RPMI8226 (cell line): ENCODE measurements around the gene SLC46A2.

Source experiments
- DNase-seq: peaks from one replicate; pipeline ENCODE4 v3.0.0-alpha.2; 2015

SLC46A2 gene

DNA sequence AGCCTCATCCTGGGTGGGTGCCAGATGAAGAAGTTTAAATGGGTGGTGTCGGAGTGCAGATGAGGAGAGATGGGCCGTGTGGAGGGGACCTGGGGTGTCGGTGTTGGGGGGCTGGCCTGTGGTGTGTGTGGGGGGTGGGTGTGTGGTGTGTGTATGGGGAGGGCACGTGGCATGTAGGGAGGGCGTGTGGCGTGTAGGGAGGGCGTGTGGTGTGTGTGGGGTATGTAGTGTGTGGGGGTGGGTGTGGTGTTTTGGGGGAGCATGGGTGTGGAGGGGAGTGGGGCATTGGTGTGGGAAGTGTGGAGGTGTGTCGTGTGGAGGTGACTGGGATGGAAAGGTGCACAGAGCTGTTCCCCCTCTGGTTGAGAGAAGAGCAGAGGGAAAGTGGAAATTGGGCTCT is 34.5 kb downstream of the SLC46A2 start:
- no peak for DNase-seq

DNA sequence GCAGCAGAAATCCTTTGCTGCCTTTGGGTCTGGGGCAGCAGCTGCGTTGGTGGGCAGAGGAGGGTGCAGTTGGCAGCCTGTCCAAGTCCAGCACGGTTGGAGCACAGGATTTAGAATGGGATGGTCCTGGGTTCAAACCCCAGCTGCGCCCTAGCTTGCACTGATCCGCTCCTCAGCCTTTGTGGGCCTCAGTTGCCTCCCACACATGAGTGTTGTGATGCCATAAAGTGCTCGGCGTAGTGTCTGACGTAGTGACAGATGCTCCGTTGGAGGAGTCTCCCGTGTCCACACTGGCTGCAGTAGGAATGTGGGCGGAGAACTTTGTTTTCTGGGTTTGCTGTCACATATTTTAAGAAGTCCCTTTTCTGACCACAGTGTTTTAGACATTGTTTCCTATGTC is 36.0 kb downstream of the SLC46A2 start:
- no peak for DNase-seq

DNA sequence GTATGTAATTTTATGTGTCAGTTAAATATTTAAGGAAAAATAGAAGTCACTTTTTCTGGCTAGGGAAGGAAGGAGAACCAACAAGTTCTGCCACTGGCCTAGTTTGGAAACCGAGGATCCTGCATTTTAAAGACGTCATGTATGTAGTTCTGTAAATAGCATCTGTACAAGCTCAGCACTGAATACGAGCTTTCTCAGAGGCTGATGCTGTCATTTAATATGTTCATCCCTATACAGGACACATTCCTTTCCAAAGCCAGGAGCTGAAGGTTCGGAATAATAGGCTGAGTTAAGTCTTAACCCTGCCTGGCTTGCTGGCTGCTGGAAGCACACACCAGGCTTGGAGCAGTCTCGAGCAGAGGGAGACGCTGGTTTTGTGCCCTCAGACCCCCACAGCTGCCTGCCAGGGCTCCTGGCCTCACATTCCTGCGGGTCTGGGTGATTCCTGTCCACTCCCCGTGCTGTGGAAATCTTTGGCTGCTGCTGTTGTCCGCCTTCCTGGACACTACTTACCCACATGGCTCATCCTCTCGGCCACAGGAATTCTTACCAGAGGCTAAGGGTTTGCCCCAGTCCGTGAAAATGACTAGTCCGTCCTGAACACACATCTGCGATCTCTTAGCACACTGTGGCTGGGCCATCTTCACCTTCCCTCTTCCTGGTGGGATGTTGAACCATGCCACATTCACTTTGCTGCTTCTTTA is 36.6 kb downstream of the SLC46A2 start:
- DNase-seq: no peak

DNA sequence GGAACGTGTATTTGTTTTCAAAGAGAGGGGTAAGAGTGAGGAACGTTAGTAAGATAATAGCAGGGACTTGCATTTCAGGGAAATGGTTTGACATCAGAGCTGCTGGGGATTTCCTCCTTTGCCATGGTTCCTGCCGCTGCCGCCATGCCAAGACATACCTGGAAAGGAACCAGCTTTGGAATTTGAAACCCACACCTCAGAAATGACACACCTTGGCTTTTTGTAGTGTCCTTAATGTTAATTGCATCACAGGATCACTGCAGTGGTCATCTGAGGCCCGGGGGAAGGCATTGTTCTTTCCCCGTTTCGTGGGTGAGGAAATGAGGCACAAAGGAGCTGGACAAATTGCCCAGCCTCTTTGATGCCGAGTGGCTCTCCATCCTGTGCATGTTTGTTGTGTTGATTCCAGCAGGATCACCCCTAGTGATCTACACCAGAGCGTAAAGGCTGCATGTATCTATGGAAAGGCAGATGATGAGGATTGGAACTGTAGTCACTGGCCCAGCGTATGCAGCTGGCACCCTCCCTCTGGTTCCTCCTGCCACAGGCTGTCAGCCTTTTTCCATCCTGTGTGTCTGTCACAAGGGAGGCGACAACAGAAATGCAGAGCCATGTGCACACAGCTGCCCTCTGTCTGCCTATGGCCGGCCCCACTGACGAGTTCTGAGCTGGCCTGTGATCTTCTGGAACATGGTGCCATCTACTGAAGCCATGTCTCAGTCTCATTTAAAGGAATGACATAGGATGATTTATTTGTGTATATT is 37.8 kb downstream of the SLC46A2 start:
- DNase-seq: no peak

DNA sequence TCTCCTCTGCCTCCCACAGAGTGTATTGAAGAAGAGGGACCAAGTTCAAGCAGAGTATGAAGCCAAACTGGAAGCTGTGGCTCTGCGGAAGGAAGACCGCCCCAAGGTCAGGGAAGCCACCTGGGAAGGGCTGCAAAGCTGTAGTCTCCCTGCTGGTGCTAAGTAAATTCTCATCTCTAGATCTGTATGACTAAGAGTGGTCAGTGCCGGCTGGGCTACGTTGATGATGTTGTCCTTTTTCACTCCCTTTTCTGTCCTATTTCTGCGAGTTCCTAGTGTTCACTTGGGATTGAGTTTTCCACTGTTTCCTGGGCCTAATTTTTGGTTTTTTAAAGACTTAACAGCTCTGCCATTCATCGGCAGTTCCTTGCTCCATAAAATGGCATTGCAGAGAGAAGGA is 39.8 kb downstream of the SLC46A2 start:
- no peak for DNase-seq

DNA sequence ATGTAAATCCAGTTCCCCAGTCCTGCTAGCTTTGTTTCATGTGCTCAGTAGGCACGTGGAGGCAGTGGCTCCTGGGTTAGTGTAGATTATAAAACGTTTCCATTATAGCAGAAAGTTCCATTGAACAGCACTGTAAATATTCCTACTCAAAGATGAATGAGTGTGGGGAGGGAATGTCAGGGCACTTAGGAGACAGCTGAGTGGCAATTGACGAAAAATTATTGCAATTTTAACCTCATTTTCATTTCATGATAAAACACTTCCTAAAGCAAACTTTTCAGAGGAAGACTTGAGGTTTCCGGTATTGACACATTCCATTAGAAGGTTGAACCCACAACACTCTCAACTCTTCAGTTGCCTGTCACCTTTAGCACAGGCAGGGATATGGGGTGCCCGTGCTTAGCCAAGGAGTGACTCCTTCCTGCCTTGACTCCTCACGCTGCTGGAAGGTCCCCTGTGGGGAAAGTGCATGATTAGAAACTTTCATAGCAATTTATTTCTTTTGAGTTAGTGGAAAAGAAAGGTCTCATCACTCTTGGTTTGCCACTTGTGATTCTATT is 41.2 kb downstream of the SLC46A2 start:
- no peak for DNase-seq

DNA sequence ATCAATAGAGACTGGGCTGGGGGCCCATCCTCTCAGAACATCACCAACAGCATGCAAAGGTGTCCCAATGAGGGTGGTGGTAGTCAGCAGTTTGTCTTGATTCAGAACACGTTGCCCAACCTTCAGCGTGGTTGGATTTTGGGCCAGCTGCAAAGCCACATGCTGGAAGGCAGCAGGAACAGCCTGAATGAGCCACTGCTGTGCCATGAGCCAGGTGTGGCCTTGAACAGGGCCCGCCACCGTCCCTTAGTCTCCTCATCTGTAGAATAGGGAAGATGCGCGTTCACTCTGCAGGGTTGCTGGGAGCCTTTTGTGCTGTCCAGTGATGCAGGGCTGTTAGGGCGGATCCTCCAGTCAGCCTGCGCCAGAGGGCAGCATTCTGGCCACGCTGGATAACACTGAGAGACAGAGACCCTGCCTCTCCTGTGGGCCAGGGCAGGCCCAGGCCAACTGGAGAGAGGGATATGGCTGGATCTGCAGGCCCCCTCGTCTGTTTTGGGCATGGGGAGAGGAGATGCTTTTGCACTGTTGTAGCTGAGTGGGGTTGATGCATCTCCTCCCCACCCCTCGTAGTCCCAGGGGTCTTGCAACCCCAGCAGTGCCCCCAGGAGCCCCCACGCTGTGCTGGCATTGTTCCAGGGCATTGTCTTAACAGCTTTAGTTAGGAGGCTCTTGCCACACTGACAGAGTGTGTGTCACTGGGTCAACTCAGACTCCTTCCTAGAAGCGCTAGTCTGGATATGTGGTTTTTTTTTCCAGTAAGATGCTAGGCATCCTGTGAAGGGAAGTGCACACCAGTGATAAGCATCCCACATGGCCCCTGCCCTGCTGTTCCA is 42.1 kb downstream of the SLC46A2 start:
- DNase-seq: no peak

DNA sequence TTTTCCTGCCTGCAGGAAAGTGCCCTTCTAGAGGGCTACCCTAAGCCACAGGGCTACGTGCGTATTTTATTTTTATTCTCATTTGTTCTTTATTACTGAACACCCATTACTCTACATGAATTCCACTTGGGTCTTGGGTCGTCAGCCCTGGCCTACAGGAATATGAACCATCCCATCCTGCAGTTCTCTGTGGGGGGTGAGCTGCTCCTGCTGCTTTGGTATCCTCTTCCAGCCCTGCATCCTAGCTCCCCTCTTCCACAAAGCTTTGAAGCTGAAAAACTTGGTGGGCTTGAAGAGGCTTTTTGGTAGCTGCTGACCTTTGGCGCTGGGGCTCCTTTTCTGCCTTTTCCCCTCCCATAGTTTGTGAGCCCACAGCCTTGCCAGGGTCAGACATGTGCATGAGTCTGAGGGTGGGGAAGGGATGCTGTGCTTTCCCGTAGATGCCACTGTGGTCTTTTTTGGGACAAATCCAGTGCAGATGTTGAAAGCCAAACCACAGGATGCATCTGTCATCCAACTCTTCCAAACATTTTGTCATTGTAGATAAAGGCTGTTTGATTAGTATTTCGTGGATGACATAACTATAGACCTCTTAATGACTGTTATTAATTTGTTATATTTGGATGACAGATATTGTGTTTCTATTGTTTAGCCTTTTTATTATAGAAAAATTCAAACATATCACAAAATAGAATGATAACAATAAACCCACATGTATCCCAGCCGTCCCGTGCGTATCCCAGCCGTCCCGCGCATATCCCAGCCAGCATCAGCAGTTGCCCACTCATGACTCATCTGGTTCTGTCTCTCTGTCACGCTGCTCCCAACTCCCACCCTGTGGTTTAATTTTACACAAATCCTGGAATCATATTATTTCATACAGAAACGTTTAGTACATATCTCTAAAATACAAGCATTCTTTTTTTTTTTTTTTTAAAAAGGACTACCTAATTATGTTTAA is 43.9 kb downstream of the SLC46A2 start:
- no peak for DNase-seq

DNA sequence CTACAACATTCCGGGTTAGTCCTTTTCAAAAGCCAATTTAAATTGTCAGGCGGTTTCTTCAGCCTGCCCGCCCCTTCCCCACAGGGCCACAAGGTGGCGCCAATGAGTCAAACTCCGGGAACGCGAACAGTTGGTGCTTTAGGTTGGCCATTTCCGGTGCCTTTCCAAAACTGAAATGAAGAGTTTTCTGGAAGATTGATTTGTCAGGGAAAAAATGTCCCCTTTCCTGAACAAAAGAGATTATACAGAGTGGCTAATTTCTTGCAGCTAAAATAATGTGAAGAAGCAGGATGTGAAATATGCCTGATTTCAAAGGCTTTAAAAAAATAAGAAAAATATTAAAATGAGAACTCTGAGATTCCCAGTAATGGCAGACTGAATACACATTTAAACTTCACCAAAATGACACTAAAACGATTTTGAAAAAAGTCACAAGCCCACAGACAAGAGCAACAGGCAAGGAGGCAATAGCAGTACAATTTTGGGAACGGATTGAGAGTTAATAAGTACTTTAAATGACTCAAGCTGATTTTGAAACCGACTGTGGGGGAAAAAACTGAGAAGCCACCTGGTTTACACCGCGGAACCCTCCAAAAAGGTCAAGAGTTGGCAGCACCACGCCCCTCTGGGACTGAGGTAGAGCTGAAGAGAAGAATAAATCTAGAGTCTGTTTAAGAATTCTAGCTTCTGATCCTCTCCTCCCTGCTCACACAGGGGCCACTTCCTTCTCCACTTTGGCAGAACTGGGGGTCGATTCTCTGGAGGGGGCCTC is 45.7 kb downstream of the SLC46A2 start:
- DNase-seq: peak; percentile 51

DNA sequence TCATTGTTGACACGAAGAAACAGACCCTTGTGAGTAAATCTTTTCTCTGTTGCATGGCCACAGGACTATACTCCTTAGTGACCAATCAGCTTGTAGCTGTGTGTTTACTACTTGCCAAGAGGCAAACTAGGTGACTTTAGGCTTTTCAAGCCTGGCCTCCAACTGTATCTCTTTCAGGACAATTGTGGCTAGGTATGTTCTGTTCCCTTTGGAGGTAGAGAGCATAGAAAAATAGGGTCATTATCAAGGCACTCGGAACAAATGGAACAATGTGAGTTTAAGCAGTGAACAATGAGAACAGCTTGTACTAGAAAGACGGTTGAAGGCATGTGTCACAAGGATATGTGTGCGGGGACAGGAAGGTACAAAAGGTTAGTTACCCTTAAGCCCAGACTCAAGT is 48.1 kb downstream of the SLC46A2 start:
- no peak for DNase-seq

DNA sequence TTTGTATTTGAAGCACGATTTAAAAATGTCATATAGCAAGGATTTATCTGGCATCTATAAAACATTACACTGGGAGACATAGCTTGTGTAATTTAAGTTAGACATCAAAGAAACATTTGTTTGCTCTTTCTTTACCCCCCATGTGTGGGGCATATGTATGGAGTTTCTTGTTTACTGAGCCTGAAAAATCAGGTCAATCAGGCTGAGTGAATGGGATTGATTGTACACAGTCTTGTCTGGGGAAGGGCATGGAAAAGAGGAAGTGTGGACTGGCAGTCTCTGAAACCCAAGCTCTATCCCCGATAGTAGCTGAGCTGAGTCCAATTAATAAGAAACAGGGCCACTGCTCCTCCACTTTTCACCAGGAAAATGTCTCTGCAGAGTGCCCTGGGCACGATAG is 49.4 kb downstream of the SLC46A2 start:
- no peak for DNase-seq

DNA sequence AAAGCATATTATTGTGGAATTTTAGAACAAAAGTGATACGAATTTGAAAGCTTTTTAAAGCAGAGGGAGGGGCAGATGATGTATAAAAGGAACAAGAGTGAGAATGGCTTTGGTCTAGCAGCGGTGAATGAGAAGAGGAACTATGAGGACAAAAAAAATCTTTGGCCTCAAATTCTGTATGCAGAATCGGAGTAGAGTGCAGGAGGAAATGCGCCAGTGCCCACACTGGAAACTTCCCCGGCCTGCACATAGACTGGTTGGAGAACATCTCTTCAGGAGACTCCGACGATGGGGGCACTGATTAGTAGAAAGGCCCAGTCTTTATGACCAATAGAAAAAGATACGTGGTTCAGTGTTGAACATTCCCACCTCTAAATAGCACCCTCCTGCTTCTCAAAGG is 51.3 kb downstream of the SLC46A2 start:
- DNase-seq: no peak

DNA sequence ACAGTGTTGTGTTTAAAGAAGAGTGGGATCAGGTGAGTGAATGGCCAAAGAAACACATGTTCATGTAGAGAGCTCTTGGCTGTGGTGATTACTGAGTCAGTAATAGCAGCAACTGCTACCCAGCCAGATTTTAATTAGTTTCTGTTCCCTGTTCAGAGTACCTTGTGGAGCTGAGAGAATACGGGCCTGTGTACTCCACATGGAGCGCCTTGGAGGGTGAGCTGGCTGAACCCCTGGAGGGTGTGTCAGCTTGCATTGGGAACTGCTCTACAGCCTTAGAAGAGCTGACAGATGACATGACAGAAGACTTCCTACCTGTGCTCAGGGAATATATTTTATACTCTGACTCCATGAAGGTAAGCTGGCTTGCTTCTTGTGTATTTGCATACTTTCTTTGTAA is 52.3 kb downstream of the SLC46A2 start:
- no peak for DNase-seq

DNA sequence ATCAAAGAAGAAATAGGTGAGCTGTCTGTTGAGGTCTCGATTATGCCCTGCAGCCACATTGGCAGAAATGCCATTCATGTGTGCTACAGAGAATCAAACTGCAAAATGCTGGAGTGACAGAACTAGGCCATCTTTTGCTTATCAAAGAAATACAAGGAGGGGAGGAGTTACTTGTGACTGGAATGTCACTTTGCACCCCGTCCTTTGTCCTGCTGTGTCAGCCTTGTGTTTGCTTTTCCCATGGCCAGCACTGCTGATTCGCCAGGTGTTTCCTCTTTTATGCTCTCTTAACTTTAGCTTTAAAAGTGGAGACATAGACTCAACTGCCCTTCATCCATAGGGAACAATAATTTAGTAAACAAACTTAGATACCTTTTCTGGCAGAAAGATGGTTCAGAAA is 54.3 kb downstream of the SLC46A2 start:
- DNase-seq: no peak

DNA sequence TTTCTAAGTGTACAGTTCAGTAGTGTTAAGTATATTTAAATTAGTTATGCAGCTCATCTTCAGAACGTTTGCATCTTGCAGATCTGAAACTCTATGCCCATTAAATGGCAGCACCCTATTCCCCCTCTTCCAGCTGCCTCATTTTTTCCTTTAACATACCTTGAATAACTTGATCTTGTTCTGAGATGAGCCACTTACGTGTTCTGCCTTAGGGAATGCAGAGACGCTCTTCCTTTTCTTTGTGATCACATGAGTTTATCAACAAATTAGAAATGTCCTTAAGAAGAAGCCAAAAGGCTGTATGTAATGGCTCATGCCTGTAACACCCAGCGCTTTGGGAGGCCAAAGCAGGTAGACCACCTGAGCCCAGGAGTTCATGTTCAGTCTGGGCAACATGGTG is 57.6 kb downstream of the SLC46A2 start:
- no peak for DNase-seq

DNA sequence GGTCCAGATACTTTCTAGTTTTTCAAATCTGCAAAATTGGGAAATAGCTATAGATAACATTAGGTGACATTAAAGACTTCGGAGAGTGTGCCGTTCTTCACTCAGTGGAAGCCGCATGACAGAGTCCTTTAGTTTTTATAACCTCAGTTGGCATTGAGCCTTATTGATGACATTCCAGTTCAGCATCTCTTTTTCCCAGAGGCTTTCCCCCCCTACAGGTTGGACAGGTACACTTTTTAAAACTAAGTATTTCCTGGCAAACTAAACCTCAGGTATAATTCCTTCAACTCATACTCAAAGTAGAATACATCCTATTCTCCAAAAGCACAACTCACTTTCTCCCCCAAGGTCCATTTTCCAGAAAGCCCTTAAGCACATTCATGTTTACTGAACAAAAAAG is 58.7 kb downstream of the SLC46A2 start:
- no peak for DNase-seq

DNA sequence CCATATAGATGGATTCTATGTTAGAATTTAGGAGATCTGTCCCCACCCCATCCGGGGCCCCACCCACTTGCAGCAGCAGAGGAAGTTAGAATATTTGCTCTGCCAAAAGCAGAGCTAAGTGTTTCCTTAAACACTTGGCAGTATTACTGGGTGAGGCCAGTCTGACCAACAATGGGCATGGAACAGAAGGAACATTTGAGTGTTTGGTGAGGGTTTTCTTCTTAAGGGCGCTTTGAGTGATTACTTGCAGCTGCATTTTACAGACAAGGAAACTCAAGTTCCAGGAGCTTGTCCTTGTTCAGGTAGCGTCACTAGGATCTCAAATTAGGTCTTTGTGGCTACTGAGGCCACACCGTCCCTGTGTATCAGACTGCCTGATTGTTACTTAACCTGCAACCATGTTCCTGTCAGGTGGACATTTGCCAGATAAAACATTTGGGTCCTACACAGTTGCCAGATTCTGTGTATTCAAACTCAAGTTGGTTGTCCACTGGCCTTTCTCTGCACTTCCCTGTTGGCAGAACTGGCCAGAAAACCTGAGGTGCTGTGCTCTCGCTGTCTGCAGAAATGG is 59.3 kb downstream of the SLC46A2 start:
- DNase-seq: no peak
